Eye (tissue), 1 donor: ENCODE data around the gene PGS1.
A peak's percentile ranks its signal among the peaks of the same experiment; 100 is the strongest.
"Not testable (repeated sequence)": the region's sequence is repeated elsewhere in the genome, so short reads cannot be mapped to it uniquely, and the experiment has no call there.

Experiments
- DNase-seq: peaks from one replicate; pipeline ENCODE4 v3.0.0-alpha.2; 2015

PGS1 gene

DNA sequence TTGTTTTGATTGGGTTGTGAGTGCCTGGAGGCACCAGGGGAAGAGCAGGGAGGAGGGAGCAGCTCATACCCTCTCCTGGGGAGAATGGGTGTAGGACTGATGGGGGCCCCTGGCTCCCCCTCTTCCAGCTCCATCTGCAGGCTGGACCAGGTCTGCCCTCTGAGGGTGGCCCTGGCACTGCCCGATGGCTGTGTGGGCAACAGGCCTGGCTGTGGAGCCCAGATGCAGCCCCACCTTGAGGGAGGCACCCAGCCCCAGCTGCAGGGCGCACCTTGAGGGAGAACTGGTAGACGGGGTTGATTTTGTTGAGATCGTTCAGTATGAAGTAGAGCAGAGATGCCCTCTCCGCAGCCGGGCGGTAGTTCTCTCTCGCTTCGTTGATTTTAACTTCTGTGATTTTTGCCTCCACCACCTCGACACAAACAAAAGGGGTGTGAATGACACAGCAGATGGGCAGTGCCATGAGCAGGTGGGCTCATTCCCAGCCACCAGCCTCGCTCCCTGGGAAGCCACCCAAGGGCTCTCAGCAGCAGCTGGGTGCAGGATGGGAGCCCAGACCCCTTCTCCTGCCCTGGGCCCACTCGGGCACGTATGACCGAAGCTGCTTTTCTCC, 71.6 kb downstream of the PGS1 start:
- DNase-seq: no peak

DNA sequence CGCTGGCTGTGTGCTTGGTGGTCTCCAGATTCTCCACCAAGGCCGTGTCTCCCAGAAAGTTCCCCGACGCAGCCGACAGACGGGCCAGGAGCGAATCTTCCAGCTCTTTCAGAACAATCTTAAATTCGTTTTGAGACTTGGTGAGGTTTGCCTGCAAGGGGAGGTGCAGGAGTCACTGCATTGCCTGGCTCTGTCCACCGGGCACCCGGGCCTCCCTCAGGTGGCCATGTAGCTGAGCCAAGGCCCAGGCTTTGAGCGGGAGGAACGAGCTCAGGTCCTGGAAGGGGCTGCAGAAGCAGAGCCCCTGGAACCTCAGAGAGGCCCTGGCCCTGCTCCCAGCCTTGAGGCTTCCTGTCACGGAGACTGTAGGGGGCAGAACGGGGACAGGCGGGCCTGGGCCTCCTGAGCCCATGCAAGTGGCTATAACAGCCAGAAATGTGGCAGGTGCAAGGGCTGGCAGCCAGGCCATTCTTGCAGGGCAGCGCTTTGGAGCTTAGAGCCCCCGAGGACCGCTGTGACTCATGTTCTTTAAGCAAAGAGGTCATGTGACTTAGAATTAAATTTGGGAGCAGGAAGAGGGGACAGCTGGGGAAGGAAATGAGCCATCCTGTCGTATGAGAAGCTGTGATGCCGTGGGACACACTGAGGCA, 72.4 kb downstream of the PGS1 start:
- DNase-seq: peak; percentile 30

DNA sequence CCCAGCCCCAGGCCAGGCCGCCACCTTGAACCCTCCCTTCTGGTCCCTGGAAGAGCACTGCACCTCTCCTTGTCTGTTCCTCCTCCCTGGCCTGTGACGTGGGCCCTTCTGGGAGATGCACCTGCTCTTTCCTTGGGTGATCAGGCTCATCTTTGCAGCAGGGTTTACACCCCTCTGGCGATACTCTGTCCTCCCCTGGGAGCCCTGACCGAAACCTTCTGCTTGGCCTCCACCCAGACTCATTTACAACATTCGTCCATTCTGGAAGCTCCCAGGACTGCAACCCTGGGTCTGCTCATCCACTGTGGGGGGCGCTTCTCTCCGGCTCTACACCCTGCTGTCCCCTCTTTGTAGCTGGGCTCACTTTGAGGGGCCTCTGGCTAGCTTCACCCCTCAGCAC, 73.3 kb downstream of the PGS1 start:
- no peak for DNase-seq

DNA sequence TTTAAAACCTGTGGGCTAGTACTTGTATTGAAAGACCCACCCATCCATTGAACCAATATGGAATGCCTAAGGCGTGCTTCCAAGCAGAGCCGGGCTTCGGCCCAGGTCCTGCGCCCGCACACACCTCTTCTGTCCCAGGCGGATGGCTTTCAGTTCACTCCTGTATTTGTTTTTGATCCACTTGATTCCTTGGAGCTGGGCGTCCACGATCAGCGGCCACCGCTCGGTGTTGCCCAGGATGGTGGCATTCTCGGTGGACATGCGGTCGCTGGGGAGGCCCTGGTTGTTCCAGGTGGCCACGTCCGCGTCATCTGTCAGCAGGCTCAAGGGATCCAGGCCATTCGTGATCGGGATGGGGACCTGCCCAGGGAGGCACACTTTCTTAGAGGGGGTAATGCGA, 75.9 kb downstream of the PGS1 start:
- no peak for DNase-seq

DNA sequence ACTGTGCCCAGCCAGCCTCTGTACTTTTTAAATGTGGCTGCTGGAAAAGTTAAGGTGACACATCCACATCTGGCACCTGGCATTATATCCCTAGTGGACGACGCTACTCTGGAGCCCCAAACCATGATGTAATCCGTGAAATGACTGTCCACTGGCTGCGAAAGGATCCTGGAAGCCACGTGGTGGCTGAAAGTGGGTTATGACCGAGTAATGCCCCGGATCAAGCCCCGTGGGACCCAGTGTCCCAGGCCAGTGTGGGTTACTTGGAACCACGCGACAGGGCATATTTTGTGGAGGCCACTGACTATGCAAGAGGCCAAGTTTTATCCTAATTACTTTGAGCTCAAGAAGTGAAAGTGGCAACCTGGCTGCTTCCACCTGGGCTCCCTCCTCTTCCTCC, 79.6 kb downstream of the PGS1 start:
- DNase-seq: no peak

DNA sequence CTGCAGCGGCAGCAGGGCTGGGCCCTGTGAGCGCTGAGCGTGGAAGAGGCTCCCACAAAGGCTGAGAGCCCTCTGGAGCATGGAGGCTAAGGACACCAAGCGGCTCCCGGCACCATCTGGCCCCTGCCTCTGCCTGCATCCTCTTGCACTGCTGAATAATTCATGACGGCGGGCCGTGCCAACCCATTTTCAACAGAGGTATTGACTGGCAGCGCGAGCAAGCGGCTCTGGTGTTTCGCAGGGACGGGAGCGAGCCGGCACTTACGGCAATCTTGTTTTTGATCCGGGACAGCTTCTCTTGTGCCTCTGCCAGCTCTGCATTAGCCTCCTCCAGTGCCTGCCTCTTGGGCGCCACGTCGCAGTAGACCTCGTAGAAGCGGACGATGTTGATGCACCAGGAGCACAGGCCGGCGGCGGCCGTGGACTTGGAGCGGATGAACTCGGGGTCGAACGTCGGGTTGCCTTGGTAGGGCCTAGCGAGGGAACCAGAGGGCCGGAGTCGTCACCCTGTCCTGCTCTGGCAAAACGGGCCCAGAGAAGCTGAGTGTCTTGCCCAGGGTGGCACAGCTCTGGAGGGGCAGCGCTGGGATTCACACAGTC, 80.4 kb downstream of the PGS1 start:
- DNase-seq: peak; percentile 30

DNA sequence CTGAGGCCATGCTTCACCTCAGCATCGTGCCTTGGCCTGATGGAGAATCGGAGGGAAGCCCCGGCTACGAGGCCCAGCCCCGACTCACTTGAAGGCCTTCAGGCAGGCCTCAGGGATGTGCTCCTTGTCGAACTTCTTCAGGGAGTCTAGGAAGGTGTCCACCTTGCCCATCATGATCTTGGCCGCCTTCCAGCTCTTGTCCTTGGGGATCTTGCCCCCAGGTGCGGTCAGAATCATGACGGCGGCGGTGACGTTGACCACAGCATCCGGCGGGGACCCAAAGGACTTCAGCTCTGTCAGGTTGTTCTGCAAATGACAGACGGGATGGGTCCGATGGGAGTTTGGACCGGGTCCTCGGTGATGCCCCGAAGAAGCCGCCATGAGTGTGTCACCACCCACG, 81.2 kb downstream of the PGS1 start:
- no peak for DNase-seq

DNA sequence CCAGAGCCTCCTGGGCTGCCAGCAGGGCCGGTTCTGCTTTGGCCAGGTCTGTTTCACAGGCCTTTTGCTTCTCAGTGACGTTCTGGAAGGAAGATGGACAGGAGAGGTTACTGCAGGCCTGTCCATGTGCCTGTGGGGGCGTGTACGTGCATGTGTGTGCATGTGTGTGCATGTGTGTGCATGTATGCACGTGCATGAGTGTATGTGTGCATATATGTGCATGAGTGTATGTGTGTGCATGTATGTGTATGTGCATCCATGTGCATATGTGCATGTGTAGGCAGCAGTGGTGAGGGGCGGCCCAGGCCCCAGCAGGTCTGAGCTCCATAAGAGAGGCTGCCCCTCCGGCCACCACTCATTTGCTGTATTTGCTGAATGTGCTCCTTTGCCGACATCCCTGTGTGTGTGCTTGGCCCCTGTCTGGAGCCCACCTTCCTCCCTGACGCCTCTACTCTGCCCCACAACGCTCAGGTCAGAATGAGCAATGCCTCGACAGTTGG, 81.8 kb downstream of the PGS1 start:
- DNase-seq: no peak

DNA sequence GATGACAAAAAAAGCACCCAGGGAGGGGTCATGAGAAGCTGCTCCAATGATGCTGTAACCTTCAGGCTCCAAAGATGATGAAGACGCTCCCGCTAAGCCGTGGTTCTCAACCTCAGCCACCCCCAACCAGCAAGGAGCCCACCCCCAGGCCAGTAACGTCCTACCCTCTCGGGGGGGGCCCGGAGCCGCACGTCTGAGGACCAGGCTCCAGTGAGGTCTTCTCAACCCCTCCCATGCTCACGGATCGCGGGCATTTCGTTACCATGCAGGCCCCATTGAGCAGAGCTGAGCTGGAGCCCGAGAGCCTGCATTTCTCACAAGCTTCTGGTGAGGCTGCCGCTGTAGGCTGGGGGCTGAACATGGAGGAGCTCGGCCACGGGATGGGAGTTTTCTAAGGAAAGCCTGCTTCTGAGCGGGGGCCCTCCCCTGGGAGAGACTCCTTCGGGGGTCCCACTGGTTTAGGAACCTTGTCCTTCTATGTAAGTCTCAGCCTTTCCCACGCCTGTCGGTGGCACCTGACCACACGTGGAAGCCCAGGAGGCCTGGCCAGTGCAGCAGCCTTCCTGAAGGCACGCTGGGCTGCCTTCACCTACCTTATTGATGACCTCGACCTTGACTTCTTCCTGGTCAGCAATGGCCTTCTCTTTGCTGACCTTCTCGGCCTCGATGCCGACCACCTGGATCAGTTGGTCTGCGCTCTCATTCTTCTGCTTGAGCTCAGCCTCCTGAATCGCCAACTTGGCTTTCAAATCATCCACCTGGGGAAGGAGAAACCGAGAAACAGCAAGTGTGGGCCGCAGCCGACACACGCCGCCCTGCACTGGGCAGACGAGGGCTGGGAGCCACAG, 82.7 kb downstream of the PGS1 start:
- DNase-seq: no peak

DNA sequence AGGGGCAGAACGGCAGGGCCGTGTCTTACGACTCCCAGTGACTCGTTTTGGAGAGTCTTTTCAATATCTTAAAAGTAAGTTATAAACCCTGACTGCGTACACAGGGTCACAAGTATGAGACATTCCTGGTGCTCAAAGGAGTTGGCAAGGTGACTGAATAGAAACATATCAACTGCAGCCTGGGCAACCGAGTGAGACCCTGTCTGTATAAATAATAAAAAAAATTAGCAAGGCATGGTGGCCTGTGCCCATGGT, 83.3 kb downstream of the PGS1 start:
- no peak for DNase-seq

DNA sequence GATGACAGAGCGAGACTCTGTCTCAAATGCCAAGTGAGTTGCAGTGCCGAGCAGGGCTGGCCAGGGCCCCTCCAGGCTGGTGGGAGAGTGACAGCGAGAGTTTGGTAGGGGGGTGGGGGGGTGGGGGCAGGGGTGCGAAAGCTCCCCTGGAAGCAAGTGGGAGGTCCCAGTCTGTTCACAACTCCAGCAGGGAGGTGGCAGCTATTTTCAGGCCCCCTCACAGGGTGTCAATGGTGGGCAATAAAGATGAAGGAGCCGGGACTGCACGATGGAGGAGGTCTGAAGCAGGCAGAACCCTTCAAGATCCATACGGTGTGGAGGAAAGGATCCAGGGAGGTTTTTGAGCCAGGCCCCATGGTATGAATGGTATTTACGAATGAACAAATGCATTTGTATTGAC, 83.7 kb downstream of the PGS1 start:
- DNase-seq: no peak

DNA sequence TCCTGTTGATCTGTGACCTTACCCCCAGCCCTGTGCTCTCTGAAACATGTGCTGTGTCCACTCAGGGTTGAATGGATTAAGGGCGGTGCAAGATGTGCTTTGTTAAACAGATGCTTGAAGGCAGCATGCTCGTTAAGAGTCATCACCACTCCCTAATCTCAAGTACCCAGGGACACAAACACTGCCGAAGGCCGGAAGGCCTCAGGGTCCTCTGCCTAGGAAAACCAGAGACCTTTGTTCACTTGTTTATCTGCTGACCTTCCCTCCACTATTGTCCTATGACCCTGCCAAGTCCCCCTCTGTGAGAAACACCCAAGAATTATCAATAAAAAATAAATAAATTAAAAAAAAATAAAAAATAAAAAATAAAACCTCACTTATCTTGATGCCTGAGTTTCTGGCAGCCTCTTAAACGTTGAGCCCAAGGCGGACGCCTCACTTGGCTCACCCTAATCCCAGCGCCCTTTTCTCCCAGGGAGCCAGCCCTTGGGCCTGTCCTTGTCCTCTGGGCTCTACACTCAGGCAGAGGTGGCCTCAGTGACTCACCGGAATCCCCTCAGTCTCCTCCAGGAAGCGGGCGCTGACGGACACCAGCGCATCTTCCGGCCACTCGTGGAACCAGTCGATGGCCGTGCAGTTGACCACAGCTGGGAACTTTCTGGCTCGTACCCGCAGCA, 87.8 kb downstream of the PGS1 start:
- DNase-seq: not testable (repeated sequence)

DNA sequence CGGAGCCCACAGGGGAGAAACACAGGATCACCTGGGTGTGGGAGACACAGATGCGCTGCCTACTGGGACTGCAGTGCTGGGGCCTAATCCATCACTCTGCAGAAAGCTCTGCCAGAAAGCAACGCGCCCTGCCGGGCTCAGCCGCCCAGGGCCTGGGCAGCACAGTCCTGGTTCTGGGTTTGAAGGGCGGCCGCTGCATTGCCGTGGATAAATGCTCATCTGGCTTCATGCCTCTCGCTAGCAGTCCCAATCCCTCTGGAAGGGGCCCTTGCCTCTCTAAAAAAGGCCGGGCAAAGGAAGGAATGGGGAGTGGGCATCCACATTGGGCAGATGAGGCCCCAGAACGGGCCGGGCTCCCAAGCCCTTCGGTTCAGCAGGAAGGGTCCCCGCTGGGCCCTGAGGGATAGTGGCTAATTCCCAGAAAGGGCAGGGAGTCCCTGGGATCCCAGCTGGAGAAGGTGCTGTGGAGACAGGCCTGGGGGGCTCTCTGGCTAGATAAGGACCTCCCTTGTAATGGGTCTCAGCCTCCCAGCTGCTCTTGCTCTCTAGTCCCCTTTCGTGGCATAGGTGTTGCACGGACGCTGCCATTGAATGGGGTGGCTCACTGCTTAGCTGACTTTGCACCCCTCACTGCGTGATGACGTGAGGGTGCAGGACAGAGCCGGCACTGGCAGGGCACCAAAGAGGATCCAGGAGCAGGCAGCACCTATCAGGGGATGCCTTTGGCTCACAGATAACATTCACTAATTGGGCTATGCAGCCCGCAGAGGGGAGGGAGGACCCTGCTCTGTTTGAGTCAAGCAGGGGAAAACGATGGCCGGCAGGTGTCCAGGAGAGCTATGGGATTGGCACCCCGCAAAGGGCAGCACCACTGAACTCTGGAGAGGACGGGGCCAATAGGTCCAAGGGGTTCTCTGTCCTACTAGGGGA, 88.6 kb downstream of the PGS1 start:
- no peak for DNase-seq

DNA sequence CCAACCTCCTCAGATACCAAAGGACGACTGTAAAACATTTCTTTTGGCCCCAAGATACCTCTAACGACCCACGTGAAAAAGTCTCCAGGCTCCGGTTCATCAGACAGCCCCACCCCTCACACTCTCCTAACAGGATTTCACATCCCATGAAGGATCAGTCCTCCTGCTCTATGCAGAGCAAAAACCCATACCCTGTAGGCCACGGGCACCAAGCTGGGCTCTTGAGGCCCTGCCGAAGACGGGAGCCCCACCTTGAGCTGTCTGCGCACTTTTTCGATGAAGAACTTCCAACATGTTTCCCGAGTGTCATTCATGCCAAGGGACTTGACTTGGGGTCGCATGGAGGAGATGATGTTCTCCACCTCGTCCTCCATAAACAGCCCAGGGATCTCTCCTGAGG, 89.9 kb downstream of the PGS1 start:
- DNase-seq: no peak

DNA sequence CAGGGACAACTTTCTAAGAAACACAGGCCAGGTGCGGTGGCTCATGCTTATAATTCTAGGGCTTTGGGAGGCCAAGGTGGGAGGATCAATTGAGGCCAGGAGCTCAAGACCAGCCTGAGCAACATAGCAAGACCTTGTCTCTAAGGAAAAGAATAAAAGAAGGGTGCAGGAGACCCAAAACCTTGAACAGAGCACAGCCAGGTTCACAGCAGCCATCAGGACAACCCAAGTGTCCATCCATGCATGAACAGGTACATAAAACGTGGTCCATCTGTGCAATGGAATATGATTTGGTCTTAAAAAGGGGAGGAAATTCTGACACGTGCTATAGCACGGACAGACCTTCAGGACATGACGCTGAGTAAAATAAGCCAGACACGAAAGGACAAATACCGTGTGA, 91.0 kb downstream of the PGS1 start:
- no peak for DNase-seq

DNA sequence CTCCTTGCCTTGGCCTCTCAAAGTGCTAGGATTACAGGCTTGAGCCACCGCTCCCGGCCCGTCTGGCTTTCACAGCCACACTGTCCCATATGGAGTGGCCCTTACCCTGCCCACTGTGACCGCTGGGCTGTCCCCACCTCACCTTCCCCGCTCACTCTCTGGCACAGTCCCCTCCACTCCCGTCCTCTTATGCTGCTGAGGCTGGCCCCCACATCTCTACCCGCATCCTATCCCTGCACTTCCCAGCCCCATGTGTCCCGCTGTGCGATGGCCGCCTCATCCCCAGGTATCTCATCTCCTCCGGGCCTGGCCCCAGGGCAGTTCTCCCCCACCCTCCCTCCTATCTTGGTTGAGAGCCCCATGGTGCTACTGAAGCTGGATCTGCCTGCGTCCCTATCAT, 93.2 kb downstream of the PGS1 start:
- DNase-seq: no peak

DNA sequence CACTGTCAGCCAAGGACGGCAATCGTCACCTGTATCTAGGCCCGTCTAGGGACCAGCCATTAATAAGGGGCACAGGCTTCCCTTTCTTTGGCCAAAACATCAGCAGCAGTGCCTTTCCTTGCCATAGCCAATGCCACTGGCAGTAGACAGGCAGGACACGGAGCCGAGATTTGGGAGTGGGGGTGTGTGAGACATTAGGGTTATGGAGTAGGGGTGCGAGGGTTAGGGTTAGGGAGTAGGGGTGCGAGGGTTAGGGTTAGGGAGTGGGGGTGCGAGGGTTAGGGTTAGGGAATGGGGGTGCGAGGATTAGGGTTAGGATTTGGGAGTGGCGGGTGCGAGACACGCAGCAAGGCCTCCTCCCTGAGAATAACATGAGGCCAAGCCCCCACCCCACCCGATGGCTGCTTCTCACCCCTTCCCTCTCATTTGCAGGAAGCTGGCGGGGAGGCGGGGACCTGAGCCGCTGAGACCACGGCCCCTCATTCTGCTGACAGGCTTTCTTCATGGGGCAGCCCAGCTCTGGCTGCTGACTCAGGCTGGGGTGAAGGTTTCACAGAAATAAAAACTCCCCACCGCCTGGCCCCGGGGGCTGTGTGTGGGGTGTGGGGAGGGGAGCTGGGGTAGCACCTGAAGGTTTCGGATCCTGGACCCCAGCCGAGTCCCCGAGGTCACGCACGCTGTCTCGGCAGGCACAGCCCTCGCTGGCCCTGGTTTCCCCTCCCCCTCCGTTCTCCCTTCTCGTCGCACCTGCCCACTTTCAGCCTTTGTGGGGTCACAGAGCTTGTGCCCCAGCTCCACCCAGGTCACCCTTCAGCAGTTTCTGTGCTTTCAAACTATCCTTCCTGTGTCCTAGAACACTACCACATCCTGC, 93.8 kb downstream of the PGS1 start:
- DNase-seq: no peak

DNA sequence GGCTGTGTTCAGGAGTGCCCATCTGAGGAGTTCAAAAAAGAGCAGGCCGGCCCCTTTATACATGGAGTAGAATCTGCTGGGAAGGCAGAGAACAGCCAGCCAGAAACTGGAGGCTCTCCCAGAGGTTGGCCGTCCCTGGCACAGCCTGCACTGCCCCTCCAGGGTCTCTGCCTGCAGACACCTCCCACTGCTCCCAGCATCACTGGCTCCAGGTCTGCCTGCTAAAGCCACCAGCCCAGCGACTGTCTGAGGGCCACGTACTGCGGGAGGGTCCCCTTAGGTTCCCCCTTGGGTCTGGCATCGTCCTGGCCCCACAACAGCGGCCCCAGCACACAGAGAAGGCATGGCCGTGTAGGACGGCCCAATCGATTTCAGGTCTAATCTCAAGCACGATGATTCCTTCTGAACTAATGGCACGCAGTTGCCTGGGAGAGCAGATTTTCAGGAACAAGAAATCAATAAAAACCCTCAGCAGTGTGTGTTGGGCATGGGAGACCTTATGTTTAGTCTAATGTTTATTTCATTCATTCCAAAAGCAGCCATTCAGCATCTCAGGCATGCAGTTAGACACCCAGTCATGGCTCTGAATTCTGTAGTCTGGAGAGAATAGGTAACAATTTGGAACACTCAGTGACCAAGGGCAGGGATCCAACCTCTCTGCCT, 95.6 kb downstream of the PGS1 start:
- DNase-seq: peak; percentile 20
